ENCODE measurements around the gene ANKDD1B.

The ANKDD1B gene

GRCh38 chr5:75616971-75617621 lies 5.8 kb downstream of the ANKDD1B start:
- DNase-seq (ENCODE audit: low read depth): no peak

GRCh38 chr5:75617736-75618352 lies 6.6 kb downstream of the ANKDD1B start:
- DNase-seq (ENCODE audit: low read depth): no peak

DNA sequence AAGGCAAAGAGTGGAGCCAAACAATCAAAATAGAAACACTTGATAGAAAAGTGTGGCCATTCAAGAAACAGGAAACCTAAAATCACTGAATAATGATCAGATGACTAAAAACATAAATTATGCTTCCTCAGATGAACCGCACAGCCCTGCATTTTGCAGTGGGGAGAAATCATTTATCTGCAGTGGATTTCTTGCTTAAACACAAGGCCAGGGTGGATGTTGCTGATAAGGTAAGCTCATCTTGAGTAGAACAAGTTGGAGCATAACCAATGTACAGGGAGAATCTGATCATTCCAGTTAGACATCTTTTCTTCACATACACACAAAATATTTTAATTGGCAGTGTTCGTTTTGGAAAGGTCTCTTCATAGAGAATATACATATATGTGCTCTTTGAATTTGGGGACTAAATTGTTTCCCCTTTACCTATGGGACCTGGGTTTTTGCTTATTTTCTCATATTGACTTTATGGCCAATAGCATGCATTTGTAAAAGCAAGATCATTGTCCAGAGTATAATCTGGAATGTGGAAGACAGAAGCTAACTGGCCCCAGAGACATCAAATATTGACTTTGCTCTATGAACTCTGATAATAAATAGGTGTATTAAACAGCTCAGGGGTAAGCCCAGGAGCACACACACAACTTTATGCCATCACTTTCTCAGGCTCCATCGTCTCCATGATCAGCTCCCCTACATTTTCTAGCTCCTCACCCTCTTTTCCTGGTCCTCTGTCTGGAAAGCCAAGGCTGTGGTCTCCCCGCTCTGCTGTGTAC lies 9.1 kb downstream of the ANKDD1B start:
- DNase-seq (ENCODE audit: low read depth): no peak

DNA sequence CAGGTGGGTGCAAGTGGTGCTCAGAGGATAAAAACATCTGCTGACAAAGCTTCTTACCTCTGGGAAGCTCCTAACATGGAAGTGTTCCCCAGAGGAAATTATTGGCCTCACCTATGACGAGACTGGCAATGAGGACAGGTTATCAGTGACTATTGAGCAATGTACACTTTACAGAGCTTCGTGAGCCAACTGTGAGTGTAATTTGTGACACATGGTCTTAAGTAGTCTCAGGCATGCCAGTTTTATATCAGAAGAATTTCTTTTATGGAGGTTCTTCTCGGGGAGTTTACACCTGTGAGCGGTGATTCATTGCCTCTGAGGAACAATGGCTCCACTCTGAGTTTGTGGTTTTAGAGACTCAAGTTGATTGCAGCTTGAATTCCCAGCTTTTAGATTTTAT lies 11.3 kb downstream of the ANKDD1B start:
- no peak for DNase-seq (ENCODE audit: low read depth)

DNA sequence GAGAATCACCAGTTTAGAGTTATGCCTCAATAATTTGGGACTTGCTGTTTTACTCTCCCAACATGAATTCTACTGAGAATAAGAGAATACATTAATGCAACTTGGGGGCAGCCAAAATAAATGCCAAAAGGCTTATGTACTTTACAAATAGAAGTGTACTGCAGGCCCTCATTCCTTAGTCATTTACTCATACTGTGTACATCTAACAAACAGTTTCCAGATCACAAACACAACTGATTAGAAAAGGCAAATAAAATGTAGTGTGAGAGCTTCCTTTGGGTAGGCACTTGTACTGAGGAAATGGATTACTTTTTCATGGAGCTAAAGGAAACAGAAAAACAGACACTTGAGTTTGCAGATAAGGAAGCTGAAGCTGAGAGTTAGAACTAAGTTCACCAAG lies 12.6 kb downstream of the ANKDD1B start:
- no peak for DNase-seq (ENCODE audit: low read depth)

DNA sequence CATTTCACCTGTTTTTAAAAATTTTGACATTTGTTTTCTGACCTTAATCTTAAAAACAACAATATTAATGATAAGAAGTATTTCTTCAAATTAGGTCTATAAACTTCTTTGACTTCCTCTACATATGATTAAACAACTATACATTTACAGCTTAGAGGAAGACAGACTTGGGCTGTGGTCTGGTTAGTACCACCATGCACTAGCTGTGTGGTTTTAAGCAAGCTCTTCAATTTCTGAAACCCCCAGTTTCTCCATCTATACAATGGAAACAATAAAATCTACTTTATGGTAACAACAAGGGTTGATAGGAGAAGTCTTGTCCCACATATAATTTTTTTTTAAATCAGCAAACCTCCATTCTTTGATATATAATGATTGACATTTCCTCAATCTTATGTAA lies 15.7 kb downstream of the ANKDD1B start:
- DNase-seq (ENCODE audit: low read depth): no peak

- DNase-seq (ENCODE audit: low read depth): no peak
These were observed 16.5 kb downstream of the ANKDD1B start for GRCh38 chr5:75627801-75628200.

- DNase-seq (ENCODE audit: low read depth): no peak
These were observed 19.6 kb downstream of the ANKDD1B start for GRCh38 chr5:75630875-75631274.

DNA sequence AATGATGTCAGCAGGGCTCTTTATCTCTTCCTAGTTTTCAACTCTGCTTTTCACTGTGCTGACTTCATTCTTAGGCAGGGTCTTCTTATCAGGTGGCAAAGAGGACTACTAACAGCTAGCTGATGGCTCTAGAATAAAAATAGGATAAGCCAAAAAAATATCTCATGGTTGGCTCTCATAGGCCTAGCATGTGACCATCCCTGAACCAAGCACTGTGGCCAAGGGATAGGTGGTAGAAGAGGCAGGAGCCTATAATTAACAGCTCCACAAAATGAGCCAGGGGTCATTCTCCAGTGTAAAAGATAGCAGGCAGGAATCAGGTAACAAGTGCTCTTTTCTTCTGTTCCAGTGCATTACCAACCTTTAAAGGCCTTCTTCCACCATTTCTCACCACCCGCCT lies 21.1 kb downstream of the ANKDD1B start:
- DNase-seq (ENCODE audit: low read depth): no peak

GRCh38 chr5:75637949-75638348 lies 26.7 kb downstream of the ANKDD1B start:
- DNase-seq (ENCODE audit: low read depth): no peak

- no peak for DNase-seq (ENCODE audit: low read depth)
These were observed 28.5 kb downstream of the ANKDD1B start for GRCh38 chr5:75639535-75640311.

DNA sequence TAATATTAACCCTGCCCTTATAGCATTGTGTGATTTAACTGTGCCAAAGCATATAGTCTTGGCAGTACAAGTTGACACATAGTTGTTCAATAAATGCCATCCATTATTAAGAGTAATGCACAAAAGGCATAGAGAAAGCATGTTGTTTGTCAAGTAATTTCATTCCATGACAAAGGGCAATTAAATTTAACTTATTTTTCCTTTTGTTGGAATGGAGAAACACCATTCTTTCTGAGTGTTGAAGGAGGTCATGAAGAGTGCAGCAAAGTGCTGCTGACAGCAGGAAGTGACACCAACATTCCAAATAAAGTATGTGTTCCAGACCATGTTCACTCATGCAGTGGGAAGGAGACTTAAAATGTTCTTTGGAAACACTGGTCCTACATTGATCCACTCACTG lies 29.1 kb downstream of the ANKDD1B start:
- no peak for DNase-seq (ENCODE audit: low read depth)

GRCh38 chr5:75640826-75641225 lies 29.6 kb downstream of the ANKDD1B start:
- DNase-seq (ENCODE audit: low read depth): no peak

- no peak for DNase-seq (ENCODE audit: low read depth)
These were observed 37.5 kb downstream of the ANKDD1B start for GRCh38 chr5:75648712-75649111.

- no peak for DNase-seq (ENCODE audit: low read depth)
These were observed 40.5 kb downstream of the ANKDD1B start for GRCh38 chr5:75651575-75652238.

DNA sequence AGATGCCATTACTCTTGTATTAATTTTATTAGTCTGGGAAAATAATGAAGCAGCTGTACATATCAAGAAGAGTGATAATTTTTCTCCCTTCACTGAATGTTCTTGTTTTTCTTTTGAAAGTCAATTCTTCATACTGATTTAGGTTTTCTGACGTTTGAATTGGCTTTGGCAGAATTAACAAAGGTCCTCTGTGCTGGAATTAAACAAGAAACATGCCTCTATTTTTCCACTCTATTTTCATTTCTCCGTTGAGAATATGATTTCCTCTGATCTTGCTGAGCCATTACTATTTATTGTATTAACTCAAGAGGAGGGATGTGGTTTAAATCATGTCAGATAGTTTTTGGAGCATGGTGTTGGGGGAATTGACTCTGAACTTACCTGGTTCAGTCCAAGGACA lies 42.3 kb downstream of the ANKDD1B start:
- no peak for DNase-seq (ENCODE audit: low read depth)

DNA sequence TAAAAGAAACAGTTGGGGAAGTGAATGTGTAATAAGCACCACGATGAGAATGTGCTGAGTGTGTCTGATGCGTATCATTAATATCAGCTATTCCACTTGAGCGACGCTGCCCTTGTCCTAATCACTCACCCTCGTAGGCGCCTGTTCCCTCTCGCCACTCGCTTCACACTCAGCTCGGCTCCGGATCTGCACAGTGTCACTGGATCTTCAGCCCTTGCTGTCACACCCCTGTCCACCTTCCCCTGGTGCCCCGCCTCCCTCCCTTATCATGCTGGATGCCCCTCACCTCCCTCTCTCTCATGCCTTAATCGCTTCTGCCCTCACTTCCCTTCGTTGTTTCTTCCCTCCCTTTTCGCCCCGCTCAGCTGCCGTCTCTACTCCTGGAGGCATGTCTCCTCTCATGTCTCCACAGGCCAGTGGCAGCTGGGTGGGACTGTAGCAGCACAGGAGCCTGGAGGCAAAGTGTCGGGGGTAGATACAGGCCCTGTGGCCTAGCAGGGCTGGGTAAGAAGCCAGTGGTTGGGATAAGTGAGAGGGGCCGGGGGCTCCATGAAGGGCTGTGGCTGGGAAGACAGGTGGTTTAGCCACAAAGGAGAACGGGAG lies 43.5 kb downstream of the ANKDD1B start:
- DNase-seq (ENCODE audit: low read depth): no peak

DNA sequence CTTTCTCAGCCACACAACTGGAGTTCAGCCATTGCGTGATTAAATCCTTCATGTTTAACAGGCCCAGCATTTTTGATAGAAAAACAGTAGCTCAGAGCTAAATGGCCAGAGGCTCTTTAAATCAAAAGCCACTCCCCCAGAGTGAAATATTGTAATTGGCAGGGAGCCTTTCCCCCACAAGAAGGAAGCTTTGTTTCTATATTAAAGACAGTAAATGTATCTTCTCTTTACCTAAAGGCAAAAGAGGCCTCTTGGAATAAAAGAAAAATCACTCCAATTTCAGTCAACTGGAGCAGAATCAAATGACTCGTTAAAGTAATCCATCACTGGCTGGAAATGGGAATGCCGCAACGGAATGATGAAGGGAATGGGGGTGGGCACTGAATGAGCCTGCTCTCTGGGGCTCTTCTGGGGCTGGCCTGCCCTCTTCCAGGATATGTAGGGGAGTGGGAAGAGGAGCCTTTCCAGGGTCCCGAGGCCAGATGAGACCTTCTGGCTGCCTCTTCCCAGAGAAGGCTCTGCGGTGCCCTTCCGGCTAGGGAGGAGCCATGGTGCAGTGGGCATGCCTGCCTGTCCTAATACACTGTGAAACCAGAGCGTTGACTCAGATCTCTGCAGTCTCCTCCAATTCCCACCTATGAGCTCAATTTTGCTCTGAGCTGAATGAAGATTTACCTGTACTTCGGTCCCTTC lies 45.2 kb downstream of the ANKDD1B start:
- DNase-seq (ENCODE audit: low read depth): no peak

GRCh38 chr5:75659791-75660450 lies 48.7 kb downstream of the ANKDD1B start:
- no peak for DNase-seq (ENCODE audit: low read depth)

GRCh38 chr5:75660678-75661465 lies 49.6 kb downstream of the ANKDD1B start:
- DNase-seq (ENCODE audit: low read depth): no peak
